HepG2 (cell line): Measurements from ENCODE around the gene TMEM217. TPM values are rescaled to one million over a fixed set of nuclear protein-coding genes. Genes with fewer than 3 reads are reported as not detected.

Experiments
- ATAC-seq: fragments of 200-7000 bp; cut with Tn5 transposase; 3 replicates; pipeline ENCODE4 v1.9.1; 2020; ENCODE audit warnings: mild to moderate bottlenecking, moderate library complexity
- BruUV-seq: library from RNA; stranded (reverse); fragments of 400-500 nt; replicated peaks from 2 replicates; lab custom pipeline; 2021; lab: Mats Ljungman, UMichigan
- CTCF ChIA-PET: fragments of 300-600 bp; formaldehyde crosslinking; extraction: SDS; loops from one replicate; lab custom pipeline; 2021; ENCODE audit warnings: low total read pairs, inconsistent platforms, low intra/inter-chr PET ratio; lab: Yijun Ruan, JAX
- POLR2A ChIA-PET: fragments of 350-600 bp; sonication (Branson Sonifier 250); formaldehyde crosslinking; loops from one replicate; lab custom pipeline; 2020; ENCODE audit warnings: antibody characterized with exemption, inconsistent platforms; lab: Yijun Ruan, JAX
- DNase-seq: peaks from one replicate; pipeline ENCODE4 v3.0.0-alpha.2; 2015; ENCODE audit warnings: low spot score
- FAIRE-seq: peaks from 3 replicates; lab custom pipeline; 2011; peaks lifted over from hg19 to GRCh38; lab: Jason Lieb, UNC
- H2AFZ ChIP-seq: one replicate; pipeline ENCODE4 v1.6.1; 2011; ENCODE audit warnings: low read length, inconsistent platforms
- H3K27ac ChIP-seq: fragments of 300-600 bp; 3 replicates; pipeline ENCODE4 v1.8.0; 2011; ENCODE audit warnings: mixed run types, mild to moderate bottlenecking, mixed read lengths, low read length, inconsistent platforms; ENCODE audit not compliant: insufficient read depth; ENCODE audit errors: extremely low read length
- H3K27me3 ChIP-seq, 2 experiments: fragments of 200-600 bp in 1 of 2; 2 replicates in 1 of 2; 3 replicates in 1 of 2; pipeline versions ENCODE4 v1.6.0 to v1.8.0; 2011; ENCODE audit warnings: low read length in 2 of 2, mild to moderate bottlenecking in 2 of 2, moderate library complexity in 2 of 2, inconsistent platforms in 1 of 2; ENCODE audit not compliant: insufficient read depth in 2 of 2, control insufficient read depth in 1 of 2
- H3K36me3 ChIP-seq, 2 experiments: fragments of 200-600 bp in 1 of 2; replicated peaks in 1 of 2; 2 replicates in 1 of 2; 3 replicates in 1 of 2; pipeline versions ENCODE4 v1.5.1 to v1.8.0; 2011; ENCODE audit warnings: low read length in 2 of 2, inconsistent platforms in 1 of 2; ENCODE audit not compliant: insufficient read depth in 2 of 2, control insufficient read depth in 1 of 2
- H3K4me1 ChIP-seq: 2 replicates; pipeline ENCODE4 v1.5.1; 2012; ENCODE audit warnings: low read length, inconsistent platforms; ENCODE audit not compliant: insufficient read depth
- H3K4me2 ChIP-seq: 2 replicates; pipeline ENCODE4 v1.6.0; 2011; ENCODE audit warnings: low read depth, low read length, inconsistent platforms
- H3K4me3 ChIP-seq, 3 experiments: fragments of 200-600 bp in 1 of 3; sonication (generic), shearing (Covaris generic) in 1 of 3; replicated peaks in 1 of 3; 2 replicates each; pipeline ENCODE4 v1.5.1; 2011 to 2016; ENCODE audit warnings: low read length in 3 of 3, inconsistent platforms in 2 of 3, low read depth in 2 of 3, mild to moderate bottlenecking in 2 of 3, control low read depth in 1 of 3, mixed read lengths in 1 of 3; ENCODE audit not compliant: insufficient read depth in 1 of 3
- H3K79me2 ChIP-seq: one replicate; pipeline ENCODE4 v1.6.1; 2011; ENCODE audit warnings: low read length, inconsistent platforms; ENCODE audit not compliant: insufficient read depth
- H3K9ac ChIP-seq: 2 replicates; pipeline ENCODE4 v1.6.0; 2011; ENCODE audit warnings: mild to moderate bottlenecking, low read depth, low read length, inconsistent platforms; ENCODE audit not compliant: insufficient read depth
- H3K9me3 ChIP-seq: 2 replicates; pipeline ENCODE4 v1.5.1; 2012; ENCODE audit warnings: mild to moderate bottlenecking, low read length
- H4K20me1 ChIP-seq: 2 replicates; pipeline ENCODE4 v1.6.0; 2011; ENCODE audit warnings: inconsistent platforms, mild to moderate bottlenecking, low read length, moderate library complexity; ENCODE audit not compliant: insufficient read depth
- AFF4 ChIP-seq: sonication (generic); formaldehyde crosslinking; IDR thresholded peaks from 2 replicates; pipeline ENCODE4 v1.4.0; 2020; ENCODE audit warnings: missing genetic modification reagents
- ATF2 ChIP-seq: sonication (generic); formaldehyde crosslinking; IDR thresholded peaks from 2 replicates; pipeline ENCODE4 v1.4.0; 2020; ENCODE audit warnings: missing genetic modification reagents
- E2F1 ChIP-seq: sonication (generic); formaldehyde crosslinking; IDR thresholded peaks from 2 replicates; pipeline ENCODE4 v1.5.0; 2020; ENCODE audit warnings: missing genetic modification reagents
- FIP1L1 ChIP-seq: fragments of 200-400 bp; formaldehyde crosslinking; IDR thresholded peaks from 2 replicates; pipeline ENCODE4 v1.6.1; 2018; ENCODE audit warnings: low read depth, mild to moderate bottlenecking, low read length, moderate library complexity, borderline replicate concordance; ENCODE audit not compliant: insufficient read depth
- KLF6 ChIP-seq: IDR thresholded peaks from 2 replicates; pipeline ENCODE4 v1.8.0; 2016; ENCODE audit warnings: missing biosample characterization, missing genetic modification reagents
- MYNN ChIP-seq: sonication (generic); formaldehyde crosslinking; IDR thresholded peaks from 2 replicates; pipeline ENCODE4 v1.4.0; 2020; ENCODE audit warnings: mild to moderate bottlenecking, low read depth, missing genetic modification reagents
- TBX3 ChIP-seq: fragments of 450-650 bp; IDR thresholded peaks from 2 replicates; pipeline ENCODE4 v1.6.1; 2017; ENCODE audit warnings: antibody characterized with exemption, mild to moderate bottlenecking, inconsistent platforms, borderline replicate concordance
- TFDP1 ChIP-seq: IDR thresholded peaks from 2 replicates; pipeline ENCODE4 v1.6.1; 2016; ENCODE audit warnings: missing compliant biosample characterization, missing genetic modification reagents, borderline replicate concordance
- USF2 ChIP-seq, 2 experiments: sonication (generic) in 1 of 2; formaldehyde crosslinking in 1 of 2; IDR thresholded peaks; 2 replicates each; pipeline versions ENCODE4 v1.5.1 to v1.6.1; 2011 to 2020; ENCODE audit warnings: borderline replicate concordance in 1 of 2, low read depth in 1 of 2, low read length in 1 of 2, mild to moderate bottlenecking in 1 of 2, missing genetic modification reagents in 1 of 2, moderate library complexity in 1 of 2
- ZBTB20 ChIP-seq: sonication (generic); formaldehyde crosslinking; IDR thresholded peaks from 2 replicates; pipeline ENCODE4 v1.8.1; 2023; ENCODE audit warnings: missing genetic modification reagents, low read depth, mild to moderate bottlenecking, borderline replicate concordance
- ZNF768 ChIP-seq: sonication (generic); formaldehyde crosslinking; IDR thresholded peaks from 2 replicates; pipeline ENCODE4 v1.4.0; 2020; ENCODE audit warnings: missing genetic modification reagents
- WGBS: methylation state at CpG from one replicate; pipeline ENCODE4 v1.1.6; 2017; ENCODE audit warnings: low lambda C conversion rate; 5-methylcytosine and 5-hydroxymethylcytosine counted together
- in situ Hi-C: cut with HindIII; loops from 2 replicates; pipeline ENCODE4 v1.10.0; 2017; ENCODE audit warnings: low pct_unique_long_range_greater_than_20kb; ENCODE audit not compliant: extremely low pct_ligation_motif_present
- intact Hi-C: fragments of 100-400 bp; cut with micrococcal nuclease; formaldehyde crosslinking; loops from one replicate; pipeline ENCODE4 v1.10.0; 2022; ENCODE audit not compliant: unreplicated experiment
- polyA plus RNA-seq, 8 experiments: library from polyadenylated mRNA; depleted of rRNA in 3 of 8; stranded (reverse) in 7 of 8; unstranded in 1 of 8; fragments of >200 nt; fragmentation: Illumina TruSeq in 4 of 8; extraction: Trizol in 4 of 8; gene quantifications; 2 replicates each; pipeline versions ENCODE4 v1.2.1 to v1.2.3, GENCODE V29; 2011 to 2016; ENCODE audit warnings: low read depth in 4 of 8, missing spikeins in 1 of 8, mixed read lengths in 1 of 8; ENCODE audit not compliant: insufficient read depth in 1 of 8
- total RNA-seq, 5 experiments: library from RNA; depleted of rRNA; stranded (reverse); fragments of >200 nt; fragmentation: Illumina TruSeq; extraction: Trizol; gene quantifications; 2 replicates each; pipeline ENCODE4 v1.2.3, GENCODE V29; 2016; ENCODE audit warnings: low read depth in 1 of 5

The TMEM217 gene
- total and polyA plus RNA-seq, 2 of the 13 experiments (the other 11 are each of a cell fraction or from before 2014, with no cell fraction given), result 2.3 to 3.4 TPM

- POLR2A ChIA-PET, result interaction anchor here (1.0 to 2.5 kb wide), 10 partner anchors 16 to 368 kb away, joined by 3 to 35 read pairs (median 4); partner anchors contain the start of genes C6orf89, MTCH1, PIM1 and PPIL1
- no peak for ATAC-seq
Measured at GRCh38 chr6:37241775-37242428, 16.0 kb downstream of the TMEM217 start.

More at GRCh38 chr6:37241775-37242428, 16.0 kb downstream of the TMEM217 start:
- no peak for DNase-seq
- H3K27ac ChIP-seq, result peak overlapping the region; percentile 69
- CTCF ChIA-PET, result no interaction called here
- H3K4me1 ChIP-seq, result peaks cover 53% of the 10 kb centered on the region
- no peaks in the 10 kb centered on the region for H3K36me3 ChIP-seq
- intact Hi-C loops, result no loop called here
- H4K20me1 ChIP-seq, result no peaks in the 10 kb centered on the region
- no peaks in the 10 kb centered on the region for H3K27me3 ChIP-seq
- TSS peak; percentile 29 for BruUV-seq
- H2AFZ ChIP-seq, result no peak overlapping the region
- 85% methylated on average over 5 of the region's 5 CpGs for WGBS
- peak overlapping the region; percentile 21; the same call in 1 of the 2 replicates for H3K4me2 ChIP-seq
- no peaks in the 10 kb centered on the region for H3K9me3 ChIP-seq
- FAIRE-seq, result no peak
- H3K4me3 ChIP-seq, result no peak overlapping the region
- in situ Hi-C loops, result no loop called here
- H3K9ac ChIP-seq, result no peak overlapping the region; the same call in 1 of the 2 replicates
- no peak for TF ChIP-seq AFF4 (CRISPR knock-in tag)
- TF ChIP-seq TFDP1 (CRISPR knock-in tag), result no peak
- no peak for TF ChIP-seq FIP1L1
- TF ChIP-seq USF2 (IDR thresholded peaks at IDR 0.05; ENCODE audit: low read depth, low read length), result no peak
- TF ChIP-seq USF2 (CRISPR knock-in tag; IDR thresholded peaks at IDR 0.05; ENCODE audit: borderline replicate concordance), result no peak
- no peak for TF ChIP-seq E2F1
- no peak for TF ChIP-seq KLF6 (CRISPR knock-in tag)
- TF ChIP-seq ATF2 (CRISPR knock-in tag), result no peak
- TF ChIP-seq ZNF768 (CRISPR knock-in tag), result no peak
- TF ChIP-seq MYNN (CRISPR knock-in tag), result no peak
- no peak for TF ChIP-seq ZBTB20 (CRISPR knock-in tag)
- TF ChIP-seq TBX3, result no peak
- H3K79me2 ChIP-seq, result no peaks in the 10 kb centered on the region
